ENCODE measurements around the gene ANXA6.
A peak's percentile ranks its signal among the peaks of the same experiment; 100 is the strongest.

ANXA6 gene

GRCh38 chr5:151132963-151133362 is 24.6 kb downstream of the ANXA6 start:
- Histone ChIP-seq H3K4me2 (ENCODE audit: low read length) (peak overlapping the region; percentile 77), H4K20me1 (ENCODE audit: insufficient read depth, low read length) (no peaks in the 10 kb centered on the region), H3K36me3 (replicated peaks; ENCODE audit: low read depth, low read length) (no peaks in the 10 kb centered on the region)

GRCh38 chr5:151130922-151131891 is 26.4 kb downstream of the ANXA6 start:
- H3K27me3 ChIP-seq (ENCODE audit: low read depth, low read length) = peaks cover 15% of the 10 kb centered on the region; the same call in 1 of the 2 replicates
- H3K27ac ChIP-seq (ENCODE audit: low read length) = no peak overlapping the region
- H4K20me1 ChIP-seq (ENCODE audit: insufficient read depth, low read length) = no peaks in the 10 kb centered on the region
- H3K79me2 ChIP-seq (ENCODE audit: low read length) = no peaks in the 10 kb centered on the region
- peaks cover 68% of the 10 kb centered on the region for H3K4me1 ChIP-seq (ENCODE audit: low read length)
- H2AFZ ChIP-seq (ENCODE audit: low read depth, low read length) = no peak overlapping the region
- TF ChIP-seq EZH2phosphoT487 (IDR thresholded peaks at IDR 0.05; ENCODE audit: low read depth) (no peak), CTCF (IDR thresholded peaks at IDR 0.05; ENCODE audit: low read depth, low read length) (no peak)
- H3K4me3 ChIP-seq (ENCODE audit: low read length) = no peak overlapping the region
- no peak overlapping the region for H3K9ac ChIP-seq (ENCODE audit: low read length)
- H3K9me3 ChIP-seq (ENCODE audit: insufficient read depth, low read length) = no peaks in the 10 kb centered on the region
- H3K4me2 ChIP-seq (ENCODE audit: low read length) = no peak overlapping the region
- H3K36me3 ChIP-seq (replicated peaks; ENCODE audit: low read depth, low read length) = no peaks in the 10 kb centered on the region

More at GRCh38 chr5:151132963-151133362, 24.6 kb downstream of the ANXA6 start:
- no peaks in the 10 kb centered on the region for H3K9me3 ChIP-seq (ENCODE audit: insufficient read depth, low read length)
- H2AFZ ChIP-seq (ENCODE audit: low read depth, low read length) = no peak overlapping the region
- TF ChIP-seq CTCF (IDR thresholded peaks at IDR 0.05; ENCODE audit: low read depth, low read length) = no peak
- no peak for TF ChIP-seq EZH2phosphoT487 (IDR thresholded peaks at IDR 0.05; ENCODE audit: low read depth)
- peak overlapping the region; percentile 15; the same call in 1 of the 2 replicates for H3K27ac ChIP-seq (ENCODE audit: low read length)
- no peaks in the 10 kb centered on the region for H3K79me2 ChIP-seq (ENCODE audit: low read length)
- H3K4me1 ChIP-seq (ENCODE audit: low read length) = peaks cover 54% of the 10 kb centered on the region
- H3K4me3 ChIP-seq (ENCODE audit: low read length) = peak overlapping the region; percentile 52
- peaks cover 10% of the 10 kb centered on the region; the same call in 1 of the 2 replicates for H3K27me3 ChIP-seq (ENCODE audit: low read depth, low read length)
- no peak overlapping the region for H3K9ac ChIP-seq (ENCODE audit: low read length)

GRCh38 chr5:151130235-151130921 is 27.2 kb downstream of the ANXA6 start:
- Histone ChIP-seq H3K4me3 (ENCODE audit: low read length) (no peak overlapping the region), H3K4me1 (ENCODE audit: low read length) (peaks cover 76% of the 10 kb centered on the region), H3K9me3 (ENCODE audit: insufficient read depth, low read length) (no peaks in the 10 kb centered on the region), H3K36me3 (replicated peaks; ENCODE audit: low read depth, low read length) (no peaks in the 10 kb centered on the region), H3K9ac (ENCODE audit: low read length) (no peak overlapping the region), H3K4me2 (ENCODE audit: low read length) (no peak overlapping the region), H3K27ac (ENCODE audit: low read length) (no peak overlapping the region), H2AFZ (ENCODE audit: low read depth, low read length) (no peak overlapping the region), H4K20me1 (ENCODE audit: insufficient read depth, low read length) (no peaks in the 10 kb centered on the region), H3K79me2 (ENCODE audit: low read length) (no peaks in the 10 kb centered on the region), H3K27me3 (ENCODE audit: low read depth, low read length) (peaks cover 15% of the 10 kb centered on the region; the same call in 1 of the 2 replicates)
- TF ChIP-seq CTCF (IDR thresholded peaks at IDR 0.05; ENCODE audit: low read depth, low read length) = no peak
- no peak for TF ChIP-seq EZH2phosphoT487 (IDR thresholded peaks at IDR 0.05; ENCODE audit: low read depth)

- H3K9ac ChIP-seq (ENCODE audit: low read length) = peak overlapping the region; percentile 36; the same call in 1 of the 2 replicates
- H3K4me1 ChIP-seq (ENCODE audit: low read length) = peaks cover 80% of the 10 kb centered on the region
- no peaks in the 10 kb centered on the region for H3K79me2 ChIP-seq (ENCODE audit: low read length)
- no peaks in the 10 kb centered on the region for H3K36me3 ChIP-seq (replicated peaks; ENCODE audit: low read depth, low read length)
- H2AFZ ChIP-seq (ENCODE audit: low read depth, low read length) = no peak overlapping the region
- H3K4me3 ChIP-seq (ENCODE audit: low read length) = peak overlapping the region; percentile 42; the same call in 1 of the 2 replicates
- H3K27ac ChIP-seq (ENCODE audit: low read length) = peak overlapping the region; percentile 24; the same call in 1 of the 2 replicates
- H4K20me1 ChIP-seq (ENCODE audit: insufficient read depth, low read length) = no peaks in the 10 kb centered on the region
- H3K9me3 ChIP-seq (ENCODE audit: insufficient read depth, low read length) = no peaks in the 10 kb centered on the region
- H3K4me2 ChIP-seq (ENCODE audit: low read length) = peak overlapping the region; percentile 70
- TF ChIP-seq CTCF (IDR thresholded peaks at IDR 0.05; ENCODE audit: low read depth, low read length) = no peak
- TF ChIP-seq EZH2phosphoT487 (IDR thresholded peaks at IDR 0.05; ENCODE audit: low read depth) = no peak
- peaks cover 15% of the 10 kb centered on the region; the same call in 1 of the 2 replicates for H3K27me3 ChIP-seq (ENCODE audit: low read depth, low read length)
Observed at GRCh38 chr5:151128817-151129216, 28.8 kb downstream of the ANXA6 start.

Data from OCI-LY3 (cell line).